GM23338 (cell line): Measurements from ENCODE around the gene PDE1A. TPM values are rescaled to one million over a fixed set of nuclear protein-coding genes. Genes with fewer than 3 reads are reported as not detected.

Experiments used
- ATAC-seq: fragments of 200-7000 bp; cut with Tn5 transposase; 3 replicates; pipeline ENCODE4 v1.9.1; 2020
- DNase-seq: peaks from one replicate; pipeline ENCODE4 v3.0.0-alpha.2; 2015; ENCODE audit warnings: low spot score
- H2AFZ ChIP-seq: fragments of 200-600 bp; sonication (generic); 2 replicates; pipeline ENCODE4 v1.8.0; 2016; ENCODE audit warnings: antibody characterized with exemption, mild to moderate bottlenecking, moderate library complexity
- H3F3A ChIP-seq: fragments of 200-600 bp; sonication (generic); replicated peaks from 2 replicates; pipeline ENCODE4 v1.8.0; 2017; ENCODE audit warnings: antibody characterized with exemption, mixed run types, low read depth
- H3K27ac ChIP-seq: fragments of 200-600 bp; sonication (generic); 2 replicates; pipeline ENCODE4 v1.6.1; 2016; ENCODE audit warnings: low read depth
- H3K27me3 ChIP-seq: fragments of 200-600 bp; sonication (generic); 2 replicates; pipeline ENCODE4 v1.8.0; 2016; ENCODE audit warnings: mild to moderate bottlenecking, mixed run types, moderate library complexity; ENCODE audit not compliant: insufficient read depth
- H3K36me3 ChIP-seq: fragments of 200-600 bp; sonication (generic); 2 replicates; pipeline ENCODE4 v1.8.0; 2016; ENCODE audit warnings: mild to moderate bottlenecking; ENCODE audit not compliant: insufficient read depth
- H3K4me1 ChIP-seq: fragments of 200-600 bp; sonication (generic); 2 replicates; pipeline ENCODE4 v1.8.0; 2016; ENCODE audit warnings: mild to moderate bottlenecking, moderate library complexity; ENCODE audit not compliant: insufficient read depth
- H3K4me2 ChIP-seq: fragments of 200-600 bp; sonication (generic); 2 replicates; pipeline ENCODE4 v1.7.1; 2017; ENCODE audit warnings: mixed run types
- H3K4me3 ChIP-seq: fragments of 200-600 bp; sonication (generic); 2 replicates; pipeline ENCODE4 v1.6.1; 2016; ENCODE audit warnings: mixed run types
- H3K79me2 ChIP-seq: fragments of 200-600 bp; sonication (generic); replicated peaks from 2 replicates; pipeline ENCODE4 v1.8.0; 2017; ENCODE audit warnings: mild to moderate bottlenecking; ENCODE audit not compliant: insufficient read depth
- H3K9me2 ChIP-seq: fragments of 200-600 bp; sonication (generic); 2 replicates; pipeline ENCODE4 v1.8.0; 2017; ENCODE audit not compliant: insufficient read depth
- H4K20me1 ChIP-seq: fragments of 200-600 bp; sonication (generic); replicated peaks from 2 replicates; pipeline ENCODE4 v1.8.0; 2017; ENCODE audit warnings: mild to moderate bottlenecking; ENCODE audit not compliant: insufficient read depth
- H3K27ac Mint-ChIP-seq: 2 replicates; pipeline ENCODE4 v1.8.0; 2020; ENCODE audit warnings: inconsistent platforms, mild to moderate bottlenecking, moderate library complexity, mixed read lengths
- H3K27me3 Mint-ChIP-seq: 3 replicates; pipeline ENCODE4 v1.8.0; 2022; ENCODE audit warnings: low read depth, mild to moderate bottlenecking, moderate library complexity, mixed read lengths, inconsistent platforms; ENCODE audit not compliant: insufficient read depth, poor library complexity
- H3K36me3 Mint-ChIP-seq: 3 replicates; pipeline ENCODE4 v1.8.0; 2021; ENCODE audit warnings: low read depth, mild to moderate bottlenecking, inconsistent platforms, moderate library complexity, mixed read lengths
- H3K4me1 Mint-ChIP-seq: 3 replicates; pipeline ENCODE4 v1.8.0; 2020; ENCODE audit warnings: mild to moderate bottlenecking, inconsistent platforms, mixed read lengths
- H3K4me3 Mint-ChIP-seq: 3 replicates; pipeline ENCODE4 v1.8.0; 2021; ENCODE audit warnings: moderate library complexity, mild to moderate bottlenecking, inconsistent platforms, mixed read lengths
- H3K9me3 Mint-ChIP-seq: 3 replicates; pipeline ENCODE4 v1.8.0; 2020; ENCODE audit warnings: moderate library complexity, mild to moderate bottlenecking, inconsistent platforms, mixed read lengths
- CREB1 ChIP-seq: fragments of 250-450 bp; sonication (Bioruptor Pico); IDR thresholded peaks from 2 replicates; pipeline ENCODE4 v1.5.0; 2020; ENCODE audit warnings: low read depth, mild to moderate bottlenecking, moderate library complexity
- CTCF ChIP-seq, 2 experiments: fragments of 200-600 bp in 1 of 2; sonication (generic) in 1 of 2; conservative IDR thresholded peaks; 2 replicates each; pipeline versions ENCODE4 v1.5.1 to v1.6.1; 2016 to 2017; ENCODE audit warnings: antibody characterized with exemption in 2 of 2, low read depth in 2 of 2, mild to moderate bottlenecking in 2 of 2, moderate library complexity in 1 of 2
- ETS1 ChIP-seq: IDR thresholded peaks from 2 replicates; pipeline ENCODE4 v1.6.1; 2016; ENCODE audit warnings: antibody characterized with exemption
- EZH2 ChIP-seq: fragments of 200-600 bp; sonication (generic); IDR thresholded peaks from one replicate; pipeline ENCODE4 v1.8.0; 2017; ENCODE audit warnings: antibody characterized with exemption, mild to moderate bottlenecking, low read depth; ENCODE audit not compliant: unreplicated experiment
- EZH2phosphoT487 ChIP-seq: fragments of 200-600 bp; sonication (generic); IDR thresholded peaks from one replicate; pipeline ENCODE4 v1.8.1; 2018; ENCODE audit warnings: antibody characterized with exemption; ENCODE audit not compliant: unreplicated experiment
- JUNB ChIP-seq: IDR thresholded peaks from one replicate; pipeline ENCODE4 v1.6.1; 2016; ENCODE audit warnings: antibody characterized with exemption; ENCODE audit not compliant: unreplicated experiment
- NANOG ChIP-seq: IDR thresholded peaks from 2 replicates; pipeline ENCODE4 v1.6.1; 2016; ENCODE audit warnings: antibody characterized with exemption, borderline replicate concordance
- POLR2AphosphoS5 ChIP-seq: IDR thresholded peaks from 2 replicates; pipeline ENCODE4 v1.6.1; 2016; ENCODE audit warnings: antibody characterized with exemption, low read depth
- REST ChIP-seq: IDR thresholded peaks from one replicate; pipeline ENCODE4 v1.6.1; 2018; ENCODE audit warnings: antibody characterized with exemption; ENCODE audit not compliant: unreplicated experiment
- STAT1 ChIP-seq: IDR thresholded peaks from one replicate; pipeline ENCODE4 v1.6.1; 2016; ENCODE audit warnings: antibody characterized with exemption; ENCODE audit not compliant: unreplicated experiment
- ZNF114 ChIP-seq: fragments of 250-450 bp; sonication (Bioruptor Pico); IDR thresholded peaks from 2 replicates; pipeline ENCODE4 v1.5.0; 2020; ENCODE audit warnings: mild to moderate bottlenecking, moderate library complexity
- ZNF331 ChIP-seq: fragments of 250-450 bp; sonication (Bioruptor Pico); IDR thresholded peaks from 2 replicates; pipeline ENCODE4 v1.5.0; 2020; ENCODE audit warnings: low read depth, mild to moderate bottlenecking, moderate library complexity
- ZNF462 ChIP-seq: fragments of 250-450 bp; sonication (Bioruptor Pico); IDR thresholded peaks from 2 replicates; pipeline ENCODE4 v1.5.0; 2020; ENCODE audit warnings: mild to moderate bottlenecking, moderate library complexity
- polyA plus RNA-seq: library from polyadenylated mRNA; unstranded; fragments of >200 nt; fragmentation: Nextera tagmentation; extraction: Ambion mirVana; gene quantifications from 2 replicates; pipeline ENCODE4 v1.2.1, GENCODE V29; 2016
- total RNA-seq: library from RNA; depleted of rRNA; stranded (reverse); fragments of >200 nt; shearing (Covaris generic); gene quantifications from 2 replicates; pipeline ENCODE4 v1.2.3, GENCODE V29; 2014

PDE1A gene
- total and polyA plus RNA-seq, 2 experiments from 2014 or later: 0.28 to 0.31 TPM

- Histone ChIP-seq H2AFZ (no peak overlapping the region), H3K4me3 (no peak overlapping the region), H3K4me2 (no peak overlapping the region), H3K9me2 (no peaks in the 10 kb centered on the region), H3K4me1 (no peaks in the 10 kb centered on the region), H3K36me3 (no peaks in the 10 kb centered on the region), H3F3A (no peaks in the 10 kb centered on the region), H3K27me3 (no peaks in the 10 kb centered on the region), H3K79me2 (no peaks in the 10 kb centered on the region), H4K20me1 (no peaks in the 10 kb centered on the region), H3K27ac (no peak overlapping the region)
- H3K4me3 Mint-ChIP-seq: no peak overlapping the region
- no peak overlapping the region for H3K27ac Mint-ChIP-seq
- H3K36me3 Mint-ChIP-seq: no peaks in the 10 kb centered on the region
- H3K9me3 Mint-ChIP-seq: no peaks in the 10 kb centered on the region
- DNase-seq (no peak), ATAC-seq (no peak)
- no peaks in the 10 kb centered on the region; the same call in 1 of the 3 replicates for H3K4me1 Mint-ChIP-seq
- TF ChIP-seq CTCF (conservative IDR thresholded peaks at IDR 0.05; ENCODE audit: low read depth in 2 of 2) (no peak), EZH2phosphoT487 (no peak), ZNF331 (CRISPR knock-in tag) (no peak), ETS1 (no peak), REST (no peak), NANOG (no peak), STAT1 (no peak), POLR2AphosphoS5 (no peak), ZNF114 (CRISPR knock-in tag) (no peak), CREB1 (CRISPR knock-in tag) (no peak), JUNB (no peak), EZH2 (no peak), ZNF462 (CRISPR knock-in tag) (no peak)
- no peaks in the 10 kb centered on the region for H3K27me3 Mint-ChIP-seq
These were observed 293.5 kb downstream of the PDE1A start for GRCh38 chr2:182133195-182133891.
